ENCODE measurements around the gene NOL6.

GRCh38 chr9:33431420-33431819, 42.3 kb downstream of the NOL6 start:
- TF ChIP-seq POLR2A (IDR thresholded peaks at IDR 0.05; ENCODE audit: low read length) (no peak), GATA1 (IDR thresholded peaks at IDR 0.05; ENCODE audit: low read depth, low read length) (no peak)

Measured in erythroblast (primary cell).